ENCODE data around the gene FRYL. TPM values are rescaled to one million over a fixed set of nuclear protein-coding genes. Genes with fewer than 3 reads are reported as not detected.

FRYL gene
- total and polyA plus RNA-seq, 7 experiments from 2014 or later = 25.4 to 126 (median 102) TPM

- ChIA-PET CTCF (no interaction called here), POLR2A (no interaction called here)
- ATAC-seq (no peak), DNase-seq (no peak)
- Histone ChIP-seq H3K4me1 (ENCODE audit: control insufficient read depth in 2 of 2, insufficient read depth in 2 of 2, low read length in 2 of 2) (no peaks in the 10 kb centered on the region), H3K36me3 (ENCODE audit: control insufficient read depth in 2 of 3, insufficient read depth in 3 of 3, low read length in 3 of 3) (no peaks in the 10 kb centered on the region), H3K9me3 (ENCODE audit: control insufficient read depth in 2 of 3, low read length in 3 of 3) (no peaks in the 10 kb centered on the region), H3K4me3 (ENCODE audit: low read length) (no peak overlapping the region), H3K27ac (ENCODE audit: low read depth, low read length) (no peak overlapping the region), H3K27me3 (ENCODE audit: control insufficient read depth in 2 of 2, insufficient read depth in 2 of 2, low read length in 2 of 2) (no peaks in the 10 kb centered on the region)
- Mint-ChIP-seq H3K36me3 (peaks cover 0 to 2% (median 0%) of the 10 kb centered on the region in 5 donors), H3K27ac (no peak overlapping the region), H3K4me3 (no peak overlapping the region), H3K4me1 (peaks cover 0 to 3% (median 0%) of the 10 kb centered on the region in 7 donors), H3K9me3 (peaks cover 0 to 3% (median 0%) of the 10 kb centered on the region in 11 donors), H3K27me3 (peaks cover 0 to 9% (median 6%) of the 10 kb centered on the region in 5 donors)
- intact Hi-C loops (cut with micrococcal nuclease) = no loop called here
Measured at GRCh38 chr4:48798117-48798516, 18.0 kb upstream of the FRYL start.

GRCh38 chr4:48796927-48797679 is 17.0 kb upstream of the FRYL start:
- H3K27me3 ChIP-seq (ENCODE audit: control insufficient read depth in 2 of 2, insufficient read depth in 2 of 2, low read length in 2 of 2) = no peaks in the 10 kb centered on the region
- peaks cover 0 to 3% (median 0%) of the 10 kb centered on the region in 7 donors for H3K4me1 Mint-ChIP-seq
- H3K27me3 Mint-ChIP-seq = peaks cover 0 to 9% (median 6%) of the 10 kb centered on the region in 5 donors
- CTCF ChIA-PET = no interaction called here
- H3K27ac ChIP-seq (ENCODE audit: low read depth, low read length) = no peak overlapping the region
- DNase-seq = no peak
- no peaks in the 10 kb centered on the region for H3K4me1 ChIP-seq (ENCODE audit: control insufficient read depth in 2 of 2, insufficient read depth in 2 of 2, low read length in 2 of 2)
- intact Hi-C loops (cut with micrococcal nuclease) = no loop called here
- H3K4me3 Mint-ChIP-seq = no peak overlapping the region
- H3K4me3 ChIP-seq (ENCODE audit: low read length) = no peak overlapping the region
- H3K9me3 ChIP-seq (ENCODE audit: control insufficient read depth in 2 of 3, low read length in 3 of 3) = no peaks in the 10 kb centered on the region
- peaks cover 0 to 3% (median 0%) of the 10 kb centered on the region in 11 donors for H3K9me3 Mint-ChIP-seq
- POLR2A ChIA-PET = interaction anchor here (0.7 kb wide), 1 partner anchor 44 kb away, joined by 3 read pairs; no protein-coding TSS in a partner anchor
- H3K36me3 ChIP-seq (ENCODE audit: control insufficient read depth in 2 of 3, insufficient read depth in 3 of 3, low read length in 3 of 3) = no peaks in the 10 kb centered on the region
- ATAC-seq = no peak
- peaks cover 0 to 2% (median 0%) of the 10 kb centered on the region in 5 donors for H3K36me3 Mint-ChIP-seq
- H3K27ac Mint-ChIP-seq = no peak overlapping the region

DNA sequence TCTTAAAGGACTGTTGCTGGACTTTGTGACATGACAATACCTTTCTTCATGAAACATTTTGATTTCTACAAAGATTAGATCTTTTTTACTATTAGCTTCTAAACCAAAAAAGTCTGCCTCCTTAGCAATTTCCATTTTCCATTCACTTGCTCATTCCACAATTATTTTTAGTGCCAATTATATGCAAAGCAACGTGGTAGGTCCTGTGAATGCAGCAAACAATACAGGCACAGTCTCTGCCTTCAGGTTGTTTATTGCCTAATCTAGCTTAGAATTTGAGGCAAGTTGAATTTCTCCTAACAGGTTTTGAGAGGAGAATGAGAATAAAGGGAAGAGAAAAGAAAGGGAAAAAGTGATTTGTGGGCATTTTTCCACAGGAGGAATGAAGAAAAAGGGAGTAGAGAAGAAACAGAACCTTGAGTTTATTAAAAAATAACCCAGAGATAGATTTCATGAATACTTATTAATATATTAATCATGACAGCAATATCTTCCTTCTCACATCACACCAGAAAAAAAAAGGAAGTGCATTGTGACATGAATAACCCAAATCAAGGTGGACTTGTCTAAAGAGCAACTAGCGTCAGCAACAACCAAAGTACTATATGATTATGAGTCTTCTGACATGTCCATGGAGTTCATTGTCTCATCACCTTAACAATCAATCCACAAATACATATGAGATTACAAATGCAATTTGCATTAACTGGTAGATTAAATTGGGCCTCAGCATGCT is 16.3 kb upstream of the FRYL start:
- intact Hi-C loops (cut with micrococcal nuclease) = no loop called here
- no peaks in the 10 kb centered on the region for H3K27me3 ChIP-seq (ENCODE audit: control insufficient read depth in 2 of 2, insufficient read depth in 2 of 2, low read length in 2 of 2)
- no peak overlapping the region for H3K4me3 ChIP-seq (ENCODE audit: low read length)
- H3K27ac ChIP-seq (ENCODE audit: low read depth, low read length) = no peak overlapping the region
- no peaks in the 10 kb centered on the region for H3K36me3 ChIP-seq (ENCODE audit: control insufficient read depth in 2 of 3, insufficient read depth in 3 of 3, low read length in 3 of 3)
- POLR2A ChIA-PET = interaction anchor here (0.7 kb wide), 1 partner anchor 44 kb away, joined by 3 read pairs; no protein-coding TSS in a partner anchor
- Mint-ChIP-seq H3K9me3 (peaks cover 0 to 3% (median 0%) of the 10 kb centered on the region in 11 donors), H3K27me3 (peaks cover 0 to 9% (median 6%) of the 10 kb centered on the region in 5 donors), H3K4me3 (no peak overlapping the region), H3K27ac (no peak overlapping the region), H3K36me3 (peaks cover 0 to 2% (median 0%) of the 10 kb centered on the region in 5 donors), H3K4me1 (peaks cover 0 to 3% (median 0%) of the 10 kb centered on the region in 7 donors)
- CTCF ChIA-PET = no interaction called here
- no peaks in the 10 kb centered on the region for H3K4me1 ChIP-seq (ENCODE audit: control insufficient read depth in 2 of 2, insufficient read depth in 2 of 2, low read length in 2 of 2)
- DNase-seq (no peak), ATAC-seq (no peak)
- H3K9me3 ChIP-seq (ENCODE audit: control insufficient read depth in 2 of 3, low read length in 3 of 3) = no peaks in the 10 kb centered on the region

- POLR2A ChIA-PET = no interaction called here
- H3K27ac ChIP-seq (ENCODE audit: low read depth, low read length) = no peak overlapping the region
- no peak overlapping the region for H3K4me3 Mint-ChIP-seq
Measured at GRCh38 chr4:48795108-48795507, 15.0 kb upstream of the FRYL start.

GRCh38 chr4:48792348-48793006 is 12.4 kb upstream of the FRYL start:
- DNase-seq = no peak
- Mint-ChIP-seq H3K27ac (no peak overlapping the region), H3K9me3 (peaks cover 0 to 3% (median 0%) of the 10 kb centered on the region in 11 donors), H3K27me3 (peaks cover 0 to 6% (median 0%) of the 10 kb centered on the region in 5 donors), H3K4me1 (peaks cover 0 to 2% (median 0%) of the 10 kb centered on the region in 7 donors), H3K4me3 (no peak overlapping the region), H3K36me3 (peaks cover 0 to 2% (median 0%) of the 10 kb centered on the region in 5 donors)
- Histone ChIP-seq H3K4me1 (ENCODE audit: control insufficient read depth in 2 of 2, insufficient read depth in 2 of 2, low read length in 2 of 2) (no peaks in the 10 kb centered on the region), H3K4me3 (ENCODE audit: low read length) (no peak overlapping the region), H3K36me3 (ENCODE audit: control insufficient read depth in 2 of 3, insufficient read depth in 3 of 3, low read length in 3 of 3) (no peaks in the 10 kb centered on the region), H3K27ac (ENCODE audit: low read depth, low read length) (no peak overlapping the region), H3K27me3 (ENCODE audit: control insufficient read depth in 2 of 2, insufficient read depth in 2 of 2, low read length in 2 of 2) (no peaks in the 10 kb centered on the region), H3K9me3 (ENCODE audit: control insufficient read depth in 2 of 3, low read length in 3 of 3) (no peaks in the 10 kb centered on the region)
- POLR2A ChIA-PET = no interaction called here
- ATAC-seq = no peak
- CTCF ChIA-PET = interaction anchor here (0.6 kb wide), 1 partner anchor 28 kb away, joined by 4 read pairs; no protein-coding TSS in a partner anchor
- intact Hi-C loops (cut with micrococcal nuclease) = no loop called here

More at GRCh38 chr4:48795108-48795507, 15.0 kb upstream of the FRYL start:
- no peaks in the 10 kb centered on the region for H3K36me3 ChIP-seq (ENCODE audit: control insufficient read depth in 2 of 3, insufficient read depth in 3 of 3, low read length in 3 of 3)
- Mint-ChIP-seq H3K27ac (no peak overlapping the region), H3K36me3 (peaks cover 0 to 2% (median 0%) of the 10 kb centered on the region in 5 donors), H3K4me1 (peaks cover 0 to 4% (median 0%) of the 10 kb centered on the region in 7 donors), H3K9me3 (peaks cover 0 to 3% (median 0%) of the 10 kb centered on the region in 11 donors), H3K27me3 (peaks cover 0 to 8% (median 6%) of the 10 kb centered on the region in 5 donors)
- no peaks in the 10 kb centered on the region for H3K4me1 ChIP-seq (ENCODE audit: control insufficient read depth in 2 of 2, insufficient read depth in 2 of 2, low read length in 2 of 2)
- H3K27me3 ChIP-seq (ENCODE audit: control insufficient read depth in 2 of 2, insufficient read depth in 2 of 2, low read length in 2 of 2) = no peaks in the 10 kb centered on the region
- intact Hi-C loops (cut with micrococcal nuclease) = no loop called here
- no peak overlapping the region for H3K4me3 ChIP-seq (ENCODE audit: low read length)
- DNase-seq (no peak), ATAC-seq (no peak)
- CTCF ChIA-PET = no interaction called here
- no peaks in the 10 kb centered on the region for H3K9me3 ChIP-seq (ENCODE audit: control insufficient read depth in 2 of 3, low read length in 3 of 3)

- Histone ChIP-seq H3K4me3 (ENCODE audit: low read length) (no peak overlapping the region), H3K27ac (ENCODE audit: low read depth, low read length) (no peak overlapping the region), H3K27me3 (ENCODE audit: control insufficient read depth in 2 of 2, insufficient read depth in 2 of 2, low read length in 2 of 2) (no peaks in the 10 kb centered on the region), H3K4me1 (ENCODE audit: control insufficient read depth in 2 of 2, insufficient read depth in 2 of 2, low read length in 2 of 2) (no peaks in the 10 kb centered on the region), H3K9me3 (ENCODE audit: control insufficient read depth in 2 of 3, low read length in 3 of 3) (no peaks in the 10 kb centered on the region), H3K36me3 (ENCODE audit: control insufficient read depth in 2 of 3, insufficient read depth in 3 of 3, low read length in 3 of 3) (no peaks in the 10 kb centered on the region)
- H3K27me3 Mint-ChIP-seq = no peaks in the 10 kb centered on the region
- ChIA-PET POLR2A (no interaction called here), CTCF (interaction anchor here (0.7 to 1.4 kb wide), 2 partner anchors 10 to 716 kb away, joined by 3 read pairs; no protein-coding TSS in a partner anchor)
- H3K9me3 Mint-ChIP-seq = no peaks in the 10 kb centered on the region
- ATAC-seq (no peak), DNase-seq (no peak)
- peaks cover 0 to 2% (median 0%) of the 10 kb centered on the region in 7 donors for H3K4me1 Mint-ChIP-seq
- intact Hi-C loops (cut with micrococcal nuclease) = no loop called here
- peak overlapping the region in 1 of 9 donors; percentile 9 for H3K27ac Mint-ChIP-seq
- no peak overlapping the region for H3K4me3 Mint-ChIP-seq
- no peaks in the 10 kb centered on the region for H3K36me3 Mint-ChIP-seq
Measured at GRCh38 chr4:48791313-48791712, 11.2 kb upstream of the FRYL start.

Data from naive thymus-derived CD4-positive, alpha-beta T cell (primary cell).